Activated CD8-positive, alpha-beta T cell treated with anti-CD3 and anti-CD28 coated beads for 36 hours (primary cell): Measurements from ENCODE around the gene WWC1. TPM values are rescaled to one million over a fixed set of nuclear protein-coding genes. Genes with fewer than 3 reads are reported as not detected.
"Not testable (repeated sequence)": the region's sequence is repeated elsewhere in the genome, so short reads cannot be mapped to it uniquely, and the experiment has no call there.

Experiments
- ATAC-seq: fragments of 200-7000 bp; cut with Tn5 transposase; one replicate; pipeline ENCODE4 v1.10.0; 2021; ENCODE audit warnings: mild to moderate bottlenecking, moderate library complexity
- CTCF ChIA-PET: fragments of 350-600 bp; sonication (Branson Sonifier 250); formaldehyde crosslinking; loops from one replicate; lab custom pipeline; 2021; ENCODE audit warnings: antibody characterized with exemption; lab: Charles Lee
- POLR2A ChIA-PET: fragments of 350-600 bp; sonication (Branson Sonifier 250); formaldehyde crosslinking; loops from one replicate; lab custom pipeline; 2021; ENCODE audit warnings: antibody characterized with exemption; lab: Charles Lee
- DNase-seq: peaks from one replicate; pipeline ENCODE4 v3.0.0-alpha.2; 2020
- H3K27ac Mint-ChIP-seq: one replicate; pipeline ENCODE4 v1.8.0; 2021; ENCODE audit warnings: mild to moderate bottlenecking, mixed read lengths
- H3K27me3 Mint-ChIP-seq: one replicate; pipeline ENCODE4 v1.8.0; 2021; ENCODE audit warnings: mixed read lengths
- H3K36me3 Mint-ChIP-seq: one replicate; pipeline ENCODE4 v1.8.0; 2021; ENCODE audit warnings: low read depth, mixed read lengths
- H3K4me1 Mint-ChIP-seq: one replicate; pipeline ENCODE4 v1.8.0; 2021; ENCODE audit warnings: low read depth, mixed read lengths
- H3K4me3 Mint-ChIP-seq: one replicate; pipeline ENCODE4 v1.8.0; 2021; ENCODE audit warnings: mild to moderate bottlenecking, moderate library complexity, mixed read lengths
- H3K9me3 Mint-ChIP-seq: one replicate; pipeline ENCODE4 v1.8.0; 2021; ENCODE audit warnings: mixed read lengths
- CTCF ChIP-seq: fragments of 200-600 bp; IDR thresholded peaks from one replicate; pipeline ENCODE4 v1.8.0; 2022; ENCODE audit warnings: antibody characterized with exemption, mild to moderate bottlenecking
- intact Hi-C: fragments of 100-400 bp; cut with micrococcal nuclease; formaldehyde crosslinking; loops from one replicate; pipeline ENCODE4 v1.10.0; 2022
- total RNA-seq, 2 experiments: library from RNA; stranded (reverse); gene quantifications; one replicate each; pipeline ENCODE4 v1.2.3, GENCODE V29; 2021

Gene WWC1
- total RNA-seq, 2 experiments from 2014 or later = 0.45 to 0.47 TPM

- POLR2A ChIA-PET = no interaction called here
- peaks cover 16% of the 10 kb centered on the region for H3K9me3 Mint-ChIP-seq
- ATAC-seq = no peak
- intact Hi-C loops = no loop called here
- no peak overlapping the region for H3K4me3 Mint-ChIP-seq
- H3K27ac Mint-ChIP-seq = no peak overlapping the region
- DNase-seq = no peak
- no peak for TF ChIP-seq CTCF
- peaks cover 26% of the 10 kb centered on the region for H3K27me3 Mint-ChIP-seq
- peaks cover 5% of the 10 kb centered on the region for H3K4me1 Mint-ChIP-seq
- CTCF ChIA-PET = no interaction called here
- no peaks in the 10 kb centered on the region for H3K36me3 Mint-ChIP-seq
Measured at GRCh38 chr5:168285696-168286095, 5.7 kb upstream of the WWC1 start.

- intact Hi-C loops = no loop called here
- H3K36me3 Mint-ChIP-seq = no peaks in the 10 kb centered on the region
- ChIA-PET POLR2A (no interaction called here), CTCF (no interaction called here)
- no peak for ATAC-seq
- peaks cover 5% of the 10 kb centered on the region for H3K4me1 Mint-ChIP-seq
- peaks cover 16% of the 10 kb centered on the region for H3K9me3 Mint-ChIP-seq
- peaks cover 29% of the 10 kb centered on the region for H3K27me3 Mint-ChIP-seq
- DNase-seq = no peak
- TF ChIP-seq CTCF = no peak
- H3K27ac Mint-ChIP-seq = no peak overlapping the region
- no peak overlapping the region for H3K4me3 Mint-ChIP-seq
Measured at GRCh38 chr5:168286386-168286785, 5.1 kb upstream of the WWC1 start.

- ATAC-seq, CTCF ChIA-PET, intact Hi-C loops, H3K4me3 Mint-ChIP-seq, H3K4me1 Mint-ChIP-seq, H3K36me3 Mint-ChIP-seq, DNase-seq, H3K27ac Mint-ChIP-seq, POLR2A ChIA-PET: not testable (repeated sequence)
- H3K27me3 Mint-ChIP-seq = peaks cover 29% of the 10 kb centered on the region
- H3K9me3 Mint-ChIP-seq = peaks cover 16% of the 10 kb centered on the region
Measured at GRCh38 chr5:168286863-168287262, 4.6 kb upstream of the WWC1 start.

- Mint-ChIP-seq H3K27me3 (peaks cover 29% of the 10 kb centered on the region), H3K4me3 (no peak overlapping the region), H3K27ac (no peak overlapping the region), H3K9me3 (peaks cover 16% of the 10 kb centered on the region), H3K4me1 (peaks cover 5% of the 10 kb centered on the region), H3K36me3 (no peaks in the 10 kb centered on the region)
- ChIA-PET POLR2A (no interaction called here), CTCF (no interaction called here)
- no peak for TF ChIP-seq CTCF
- DNase-seq (no peak), ATAC-seq (no peak)
- intact Hi-C loops = no loop called here
Measured at GRCh38 chr5:168287362-168287761, 4.1 kb upstream of the WWC1 start.

GRCh38 chr5:168288349-168289245, 2.8 kb upstream of the WWC1 start:
- no peak overlapping the region for H3K27ac Mint-ChIP-seq
- peaks cover 5% of the 10 kb centered on the region for H3K4me1 Mint-ChIP-seq
- TF ChIP-seq CTCF = no peak
- peaks cover 16% of the 10 kb centered on the region for H3K9me3 Mint-ChIP-seq
- H3K4me3 Mint-ChIP-seq = no peak overlapping the region
- CTCF ChIA-PET = no interaction called here
- POLR2A ChIA-PET = no interaction called here
- DNase-seq = no peak
- ATAC-seq = no peak
- H3K27me3 Mint-ChIP-seq = peaks cover 38% of the 10 kb centered on the region
- intact Hi-C loops = no loop called here
- H3K36me3 Mint-ChIP-seq = no peaks in the 10 kb centered on the region
